H1 (cell line): ENCODE results near the gene ATP1A1. TPM values are rescaled to one million over a fixed set of nuclear protein-coding genes. Genes with fewer than 3 reads are reported as not detected.

ENCODE experiments used
- CTCF ChIA-PET: fragments of 300-600 bp; sonication (Branson Sonifier 250); formaldehyde crosslinking; loops from one replicate; lab custom pipeline; 2021; ENCODE audit not compliant: partially characterized antibody; lab: Charles Lee
- POLR2A ChIA-PET: fragments of 300-600 bp; sonication (Branson Sonifier 250); formaldehyde crosslinking; loops from one replicate; lab custom pipeline; 2021; ENCODE audit warnings: inconsistent platforms; ENCODE audit not compliant: partially characterized antibody; lab: Charles Lee
- DNase-seq, 2 experiments: peaks; one replicate each; pipeline versions ENCODE4 v3.0.0 to v3.0.0-alpha.2; 2010 to 2022; ENCODE audit warnings: low spot score in 2 of 2, low read depth in 1 of 2, mixed read lengths in 1 of 2
- FAIRE-seq: peaks from 2 replicates; lab custom pipeline; 2011; peaks lifted over from hg19 to GRCh38; lab: Jason Lieb, UNC
- H2AFZ ChIP-seq: 2 replicates; pipeline ENCODE4 v1.8.1; 2012; ENCODE audit warnings: low read length, inconsistent platforms
- H2AK5ac ChIP-seq: 2 replicates; pipeline ENCODE4 v1.6.1; 2013; ENCODE audit warnings: low read depth, low read length
- H2BK120ac ChIP-seq: replicated peaks from 2 replicates; pipeline ENCODE3; 2013; ENCODE audit warnings: low read depth, low read length, inconsistent platforms
- H2BK12ac ChIP-seq: 2 replicates; pipeline ENCODE4 v1.6.1; 2013; ENCODE audit warnings: low read depth, low read length
- H2BK15ac ChIP-seq: 2 replicates; pipeline ENCODE4 v1.6.1; 2013; ENCODE audit warnings: low read length
- H2BK20ac ChIP-seq: 2 replicates; pipeline ENCODE4 v1.6.1; 2013; ENCODE audit warnings: low read length
- H2BK5ac ChIP-seq: 2 replicates; pipeline ENCODE4 v1.6.1; 2013; ENCODE audit warnings: low read depth, low read length
- H3K14ac ChIP-seq: 2 replicates; pipeline ENCODE4 v1.6.1; 2013; ENCODE audit warnings: inconsistent platforms; ENCODE audit not compliant: insufficient read length
- H3K18ac ChIP-seq: 2 replicates; pipeline ENCODE4 v1.6.1; 2013; ENCODE audit warnings: low read length; ENCODE audit errors: extremely low read depth
- H3K23ac ChIP-seq: 2 replicates; pipeline ENCODE4 v1.6.1; 2013; ENCODE audit warnings: inconsistent platforms; ENCODE audit not compliant: insufficient read length
- H3K23me2 ChIP-seq: 2 replicates; pipeline ENCODE4 v1.6.1; 2013; ENCODE audit warnings: low read depth, low read length
- H3K27ac ChIP-seq: 2 replicates; pipeline ENCODE4 v1.6.1; 2011; ENCODE audit warnings: low read depth, low read length, inconsistent platforms
- H3K27me3 ChIP-seq, 4 experiments: replicated peaks in 1 of 4; 1 replicate in 1 of 4; 2 replicates in 3 of 4; pipeline versions ENCODE4 v1.6.1 to v1.8.1; 2011 to 2013; ENCODE audit warnings: low read length in 3 of 4, mild to moderate bottlenecking in 3 of 4, inconsistent platforms in 2 of 4, mixed read lengths in 2 of 4, moderate library complexity in 1 of 4; ENCODE audit not compliant: control insufficient read depth in 3 of 4, insufficient read depth in 3 of 4; ENCODE audit errors: extremely low read depth in 1 of 4
- H3K36me3 ChIP-seq, 4 experiments: 2 replicates each; pipeline versions ENCODE4 v1.6.1 to v1.8.1; 2011 to 2013; ENCODE audit warnings: mild to moderate bottlenecking in 4 of 4, low read length in 3 of 4, moderate library complexity in 2 of 4, control low read depth in 1 of 4, inconsistent platforms in 1 of 4; ENCODE audit not compliant: insufficient read depth in 4 of 4, control insufficient read depth in 2 of 4
- H3K4ac ChIP-seq: replicated peaks from 2 replicates; pipeline ENCODE3; 2013; ENCODE audit warnings: low read length, low read depth, mixed read lengths, inconsistent platforms; ENCODE audit not compliant: insufficient read length
- H3K4me1 ChIP-seq, 4 experiments: replicated peaks in 1 of 4; 1 replicate in 1 of 4; 2 replicates in 3 of 4; pipeline versions ENCODE4 v1.6.1 to v1.8.1; 2011 to 2013; ENCODE audit warnings: low read length in 3 of 4, inconsistent platforms in 2 of 4, mixed read lengths in 1 of 4; ENCODE audit not compliant: insufficient read depth in 4 of 4, control insufficient read depth in 3 of 4
- H3K4me2 ChIP-seq, 2 experiments: 2 replicates each; pipeline versions ENCODE4 v1.6.1 to v1.8.1; 2011 to 2013; ENCODE audit warnings: low read depth in 2 of 2, low read length in 2 of 2, control low read depth in 1 of 2, inconsistent platforms in 1 of 2, mild to moderate bottlenecking in 1 of 2; ENCODE audit not compliant: insufficient read depth in 1 of 2
- H3K4me3 ChIP-seq, 4 experiments: fragments of 200-600, 300-600 bp in 1 of 4; sonication (generic), shearing (Covaris generic), sonication (Bioruptor Twin) in 1 of 4; 2 replicates each; pipeline versions ENCODE4 v1.5.1 to v1.8.1; 2011 to 2016; ENCODE audit warnings: low read length in 4 of 4, low read depth in 3 of 4, control low read depth in 2 of 4, inconsistent platforms in 2 of 4, mild to moderate bottlenecking in 2 of 4, mixed read lengths in 1 of 4, moderate library complexity in 1 of 4; ENCODE audit not compliant: insufficient read depth in 2 of 4; ENCODE audit errors: extremely low read depth in 1 of 4
- H3K56ac ChIP-seq: replicated peaks from 2 replicates; pipeline ENCODE3; 2013; ENCODE audit warnings: low read depth, mild to moderate bottlenecking, mixed read lengths, low read length, inconsistent platforms; ENCODE audit not compliant: insufficient read length
- H3K79me1 ChIP-seq: 2 replicates; pipeline ENCODE4 v1.6.1; 2013; ENCODE audit warnings: low read depth, low read length, control low read depth
- H3K79me2 ChIP-seq, 2 experiments: 2 replicates each; pipeline versions ENCODE4 v1.6.1 to v1.8.1; 2012 to 2013; ENCODE audit warnings: low read length in 2 of 2, mild to moderate bottlenecking in 2 of 2, inconsistent platforms in 1 of 2; ENCODE audit not compliant: insufficient read depth in 2 of 2, control insufficient read depth in 1 of 2
- H3K9ac ChIP-seq, 4 experiments: replicated peaks in 1 of 4; 1 replicate in 1 of 4; 2 replicates in 3 of 4; pipeline versions ENCODE4 v1.6.1 to v1.8.1; 2011 to 2013; ENCODE audit warnings: low read depth in 3 of 4, low read length in 3 of 4, control low read depth in 2 of 4, mild to moderate bottlenecking in 2 of 4, moderate library complexity in 2 of 4, inconsistent platforms in 1 of 4; ENCODE audit errors: extremely low read depth in 1 of 4
- H3K9me3 ChIP-seq, 2 experiments: 2 replicates each; pipeline versions ENCODE4 v1.6.1 to v1.8.1; 2012 to 2013; ENCODE audit warnings: mild to moderate bottlenecking in 2 of 2, moderate library complexity in 2 of 2, control low read depth in 1 of 2, inconsistent platforms in 1 of 2, low read depth in 1 of 2, low read length in 1 of 2, mixed read lengths in 1 of 2; ENCODE audit not compliant: insufficient read depth in 2 of 2
- H4K20me1 ChIP-seq, 2 experiments: replicated peaks in 1 of 2; 2 replicates each; pipeline versions ENCODE3 to v1.8.1; 2011 to 2013; ENCODE audit warnings: inconsistent platforms in 2 of 2, low read length in 2 of 2, mild to moderate bottlenecking in 1 of 2; ENCODE audit not compliant: insufficient read depth in 2 of 2, control insufficient read depth in 1 of 2
- H4K5ac ChIP-seq: 2 replicates; pipeline ENCODE4 v1.6.1; 2013; ENCODE audit warnings: low read length, low read depth, mixed read lengths, inconsistent platforms; ENCODE audit not compliant: insufficient read length
- H4K8ac ChIP-seq: 2 replicates; pipeline ENCODE4 v1.8.0; 2013; ENCODE audit warnings: mild to moderate bottlenecking, moderate library complexity, low read length, inconsistent platforms; ENCODE audit not compliant: insufficient read depth; ENCODE audit errors: extremely low read depth
- H4K91ac ChIP-seq: replicated peaks from 2 replicates; pipeline ENCODE3; 2013; ENCODE audit warnings: low read length, mixed read lengths, inconsistent platforms; ENCODE audit not compliant: insufficient read length
- CHD1 ChIP-seq: IDR thresholded peaks from 2 replicates; pipeline ENCODE4 v1.6.1; 2012; ENCODE audit warnings: low read depth, low read length, improper control_type of control experiment
- JUND ChIP-seq: IDR thresholded peaks from 2 replicates; pipeline ENCODE4 v1.6.1; 2011; ENCODE audit warnings: mild to moderate bottlenecking, improper control_type of control experiment, low read length
- KDM5A ChIP-seq: fragments of 200-600 bp; IDR thresholded peaks from 2 replicates; pipeline ENCODE4 v1.7.1; 2012; ENCODE audit warnings: mild to moderate bottlenecking, low read length, inconsistent platforms, mixed read lengths
- MAX ChIP-seq: IDR thresholded peaks from 2 replicates; pipeline ENCODE4 v1.6.1; 2012; ENCODE audit warnings: inconsistent platforms
- SP2 ChIP-seq: IDR thresholded peaks from 2 replicates; pipeline ENCODE4 v1.6.1; 2012; ENCODE audit warnings: mild to moderate bottlenecking, low read length, inconsistent platforms
- YY1 ChIP-seq: IDR thresholded peaks from 2 replicates; pipeline ENCODE4 v1.6.1; 2011; ENCODE audit warnings: low read depth, mild to moderate bottlenecking, low read length
- WGBS, 2 experiments: shearing (Covaris generic) in 1 of 2; methylation state at CpG; one replicate each; pipeline versions ENCODE4 v1.1.6 to v1.1.7; 2013 to 2015; ENCODE audit warnings: low lambda C conversion rate in 2 of 2, mixed read lengths in 2 of 2, inconsistent platforms in 1 of 2, low coverage in 1 of 2, missing lambda C conversion rate in 1 of 2; ENCODE audit not compliant: insufficient replicate concordance in 2 of 2, insufficient coverage in 1 of 2, insufficient read length in 1 of 2; ENCODE audit errors: extremely low coverage in 1 of 2, missing lambda C conversion rate in 1 of 2; 5-methylcytosine and 5-hydroxymethylcytosine counted together
- polyA plus RNA-seq, 7 experiments: library from polyadenylated mRNA; depleted of rRNA in 3 of 7; stranded (reverse) in 5 of 7; unstranded in 2 of 7; fragments of >200 nt in 5 of 7; fragments of 200-250 nt in 2 of 7; gene quantifications; 1 replicate in 5 of 7; 2 replicates in 1 of 7; 4 replicates in 1 of 7; pipeline versions ENCODE4 v1.2.1 to v1.2.3, GENCODE V29; 2011 to 2013; ENCODE audit warnings: missing spikeins in 2 of 7, mixed read lengths in 2 of 7
- total RNA-seq: library from RNA; stranded (reverse); fragmentation: NEBNext Ultra II Directional; extraction: Animal tissue kit (Norgen Biotek cat#: 25700); gene quantifications from 2 replicates; pipeline ENCODE4 v1.2.1, GENCODE V29; 2021

ATP1A1 gene
- total and polyA plus RNA-seq, 2 of the 8 experiments (the other 6 are each of a cell fraction or from before 2014, with no cell fraction given): 222 to 325 TPM

DNA sequence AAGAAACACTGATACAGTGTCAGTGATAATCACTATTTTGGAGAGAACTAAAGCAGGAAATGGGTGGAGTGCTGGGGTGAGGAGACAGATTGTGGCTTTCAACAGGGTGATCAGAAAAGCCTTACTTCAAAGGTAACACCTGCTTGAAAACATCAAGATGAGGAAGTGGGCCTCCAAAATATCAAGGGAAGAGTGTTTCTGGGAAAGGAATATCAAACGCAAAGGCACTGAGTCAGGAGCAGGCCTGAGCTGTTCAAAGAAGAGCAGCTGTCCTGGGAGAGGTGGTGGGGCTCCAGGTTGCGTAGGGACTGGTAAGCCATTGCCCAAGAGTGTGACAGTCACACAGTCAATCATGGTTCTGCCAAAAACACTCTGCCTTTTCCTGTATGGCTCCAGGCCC lies 47.1 kb upstream of the ATP1A1 start:
- Histone ChIP-seq H3K18ac (no peak overlapping the region), H3K14ac (no peak overlapping the region)
- 83% methylated on average over 2 of the region's 2 CpGs; no CpG with 5 or more reads in 1 of the 2 experiments for WGBS, 2 experiments

More for the DNA sequence above, 47.1 kb upstream of the ATP1A1 start:
- no peak overlapping the region for H4K8ac ChIP-seq
- no peak overlapping the region for H3K23ac ChIP-seq
- H2BK5ac ChIP-seq: no peak overlapping the region
- no peak for TF ChIP-seq KDM5A
- no peak for TF ChIP-seq JUND
- TF ChIP-seq SP2: no peak
- TF ChIP-seq YY1: no peak
- TF ChIP-seq MAX: no peak
- no peak for TF ChIP-seq CHD1
- H3K27ac ChIP-seq: no peak overlapping the region
- DNase-seq: no peak
- no peak overlapping the region for H2BK12ac ChIP-seq
- no peaks in the 10 kb centered on the region for H3K23me2 ChIP-seq
- no peak overlapping the region for H3K56ac ChIP-seq
- H4K91ac ChIP-seq: no peak overlapping the region
- H3K4me3 ChIP-seq: no peak overlapping the region
- H2BK120ac ChIP-seq: no peak overlapping the region
- H2BK15ac ChIP-seq: no peak overlapping the region
- no peak for FAIRE-seq
- no peak overlapping the region for H3K4me2 ChIP-seq
- CTCF ChIA-PET: interaction anchor here (1.0 kb wide), 1 partner anchor 102 kb away, joined by 3 read pairs; no protein-coding TSS in a partner anchor
- H3K9me3 ChIP-seq: no peaks in the 10 kb centered on the region
- H2AK5ac ChIP-seq: no peak overlapping the region
- H3K4ac ChIP-seq: no peak overlapping the region
- no peak overlapping the region for H3K9ac ChIP-seq
- H3K27me3 ChIP-seq: no peaks in the 10 kb centered on the region
- no peaks in the 10 kb centered on the region for H3K79me1 ChIP-seq
- H4K20me1 ChIP-seq: no peaks in the 10 kb centered on the region
- H2BK20ac ChIP-seq: no peak overlapping the region
- H3K4me1 ChIP-seq: no peaks in the 10 kb centered on the region
- no peaks in the 10 kb centered on the region for H3K36me3 ChIP-seq
- no peaks in the 10 kb centered on the region for H3K79me2 ChIP-seq
- peak overlapping the region; percentile 11; the same call in 1 of the 2 replicates for H2AFZ ChIP-seq
- H4K5ac ChIP-seq: no peak overlapping the region
- POLR2A ChIA-PET: no interaction called here
